K562 (cell line): ENCODE data around the gene SIPA1L2. TPM values are rescaled to one million over a fixed set of nuclear protein-coding genes. Genes with fewer than 3 reads are reported as not detected.

Source experiments
- ATAC-seq: fragments of 200-7000 bp; cut with Tn5 transposase; 3 replicates; pipeline ENCODE4 v1.9.1; 2020; ENCODE audit warnings: moderate library complexity
- BruUV-seq: library from RNA; stranded (reverse); fragments of 400-500 nt; replicated peaks from 2 replicates; lab custom pipeline; 2021; lab: Mats Ljungman, UMichigan
- CTCF ChIA-PET: fragments of 300-600 bp; formaldehyde crosslinking; extraction: SDS; loops from one replicate; lab custom pipeline; 2021; ENCODE audit warnings: low intra/inter-chr PET ratio; lab: Yijun Ruan, JAX
- POLR2A ChIA-PET: fragments of 300-600, 350-650 bp; sonication (Branson Sonifier 250); formaldehyde crosslinking; extraction: SDS; loops from one replicate; lab custom pipeline; 2021; ENCODE audit warnings: antibody characterized with exemption, inconsistent platforms; lab: Yijun Ruan, JAX
- DNase-seq, 4 experiments: peaks; one replicate each; pipeline versions ENCODE4 v3.0.0 to v3.0.0-alpha.2; 2011 to 2018; ENCODE audit warnings: low spot score in 3 of 4, mixed read lengths in 3 of 4; ENCODE audit errors: extremely low read depth in 1 of 4
- FAIRE-seq: peaks from 2 replicates; lab custom pipeline; 2011; peaks lifted over from hg19 to GRCh38; lab: Jason Lieb, UNC
- H2AFZ ChIP-seq: 2 replicates; pipeline ENCODE4 v1.6.0; 2011; ENCODE audit warnings: low read depth, low read length, control low read depth, inconsistent platforms
- H3K27ac ChIP-seq: fragments of 200-600 bp; 3 replicates; pipeline ENCODE4 v1.8.0; 2011; ENCODE audit warnings: low read depth, mild to moderate bottlenecking, control low read depth, inconsistent platforms, low read length, moderate library complexity, mixed read lengths; ENCODE audit errors: extremely low read depth
- H3K27me3 ChIP-seq, 2 experiments: fragments of 300-600 bp in 1 of 2; 2 replicates in 1 of 2; 3 replicates in 1 of 2; pipeline versions ENCODE4 v1.6.0 to v1.8.0; 2011; ENCODE audit warnings: inconsistent platforms in 2 of 2, low read length in 2 of 2, mild to moderate bottlenecking in 1 of 2, mixed read lengths in 1 of 2, moderate library complexity in 1 of 2; ENCODE audit not compliant: control insufficient read depth in 2 of 2, insufficient read depth in 2 of 2
- H3K36me3 ChIP-seq: fragments of 300-600 bp; 3 replicates; pipeline ENCODE4 v1.8.0; 2011; ENCODE audit warnings: mild to moderate bottlenecking, low read length, inconsistent platforms; ENCODE audit not compliant: control insufficient read depth, insufficient read depth
- H3K4me1 ChIP-seq, 2 experiments: fragments of 200-600 bp in 1 of 2; replicated peaks in 1 of 2; 2 replicates in 1 of 2; 3 replicates in 1 of 2; pipeline versions ENCODE4 v1.5.1 to v1.8.0; 2011; ENCODE audit warnings: inconsistent platforms in 2 of 2, low read length in 2 of 2, mild to moderate bottlenecking in 1 of 2, mixed read lengths in 1 of 2, moderate library complexity in 1 of 2; ENCODE audit not compliant: control insufficient read depth in 2 of 2, insufficient read depth in 2 of 2
- H3K4me2 ChIP-seq: 2 replicates; pipeline ENCODE4 v1.6.1; 2011; ENCODE audit warnings: low read length, control low read depth, inconsistent platforms, mixed read lengths; ENCODE audit not compliant: insufficient read depth
- H3K4me3 ChIP-seq: fragments of 200-600 bp; sonication (generic), shearing (Covaris generic); 2 replicates; pipeline ENCODE4 v1.5.1; 2016; ENCODE audit warnings: control low read depth, inconsistent platforms
- H3K79me2 ChIP-seq: fragments of 200-600 bp; 3 replicates; pipeline ENCODE4 v1.8.0; 2011; ENCODE audit warnings: low read length, inconsistent platforms; ENCODE audit not compliant: control insufficient read depth, insufficient read depth
- H3K9ac ChIP-seq, 2 experiments: 2 replicates each; pipeline versions ENCODE4 v1.6.0 to v1.6.1; 2011; ENCODE audit warnings: low read depth in 2 of 2, low read length in 2 of 2, control low read depth in 1 of 2, inconsistent platforms in 1 of 2, mild to moderate bottlenecking in 1 of 2, mixed read lengths in 1 of 2; ENCODE audit not compliant: insufficient read depth in 1 of 2
- H3K9me1 ChIP-seq: one replicate; pipeline ENCODE4 v1.6.0; 2011; ENCODE audit warnings: inconsistent platforms, mild to moderate bottlenecking, low read length, moderate library complexity; ENCODE audit not compliant: control insufficient read depth, insufficient read depth
- H3K9me3 ChIP-seq: replicated peaks from 2 replicates; pipeline ENCODE4 v1.5.1; 2011; ENCODE audit warnings: low read depth, low read length, inconsistent platforms; ENCODE audit not compliant: control insufficient read depth, insufficient read depth
- H4K20me1 ChIP-seq: replicated peaks from 2 replicates; pipeline ENCODE4 v1.6.1; 2011; ENCODE audit warnings: low read length, inconsistent platforms, mixed read lengths; ENCODE audit not compliant: control insufficient read depth, insufficient read depth
- CHAMP1 ChIP-seq: fragments of 450-650 bp; IDR thresholded peaks from 2 replicates; pipeline ENCODE4 v1.6.1; 2016; ENCODE audit warnings: mild to moderate bottlenecking
- NFATC3 ChIP-seq: fragments of 450-650 bp; IDR thresholded peaks from 2 replicates; pipeline ENCODE4 v1.6.1; 2017; ENCODE audit warnings: mild to moderate bottlenecking
- NFIC ChIP-seq: fragments of 450-650 bp; IDR thresholded peaks from 2 replicates; pipeline ENCODE4 v1.6.1; 2017; ENCODE audit warnings: mild to moderate bottlenecking, inconsistent platforms
- RBM15 ChIP-seq: fragments of 200-400 bp; formaldehyde crosslinking; IDR thresholded peaks from 2 replicates; pipeline ENCODE4 v1.6.1; 2018; ENCODE audit warnings: mild to moderate bottlenecking, low read length, moderate library complexity; ENCODE audit not compliant: insufficient read depth
- SREBF1 ChIP-seq: fragments of 150-350 bp; IDR thresholded peaks from 2 replicates; pipeline ENCODE4 v1.6.1; 2014; ENCODE audit warnings: antibody characterized with exemption, low read depth, low read length, borderline replicate concordance
- ZFP1 ChIP-seq: fragments of 450-650 bp; formaldehyde crosslinking; IDR thresholded peaks from 2 replicates; pipeline ENCODE4 v1.4.0; 2020; ENCODE audit warnings: mild to moderate bottlenecking, mixed read lengths
- ZFP30 ChIP-seq: fragments of 250-450 bp; sonication (Bioruptor Pico); IDR thresholded peaks from 2 replicates; pipeline ENCODE4 v1.8.0; 2022; ENCODE audit warnings: moderate library complexity, mild to moderate bottlenecking, inconsistent platforms, borderline replicate concordance
- ZNF121 ChIP-seq: sonication (generic); formaldehyde crosslinking; conservative IDR thresholded peaks from 2 replicates; pipeline ENCODE4 v1.8.0; 2022; ENCODE audit warnings: missing genetic modification reagents
- ZNF239 ChIP-seq: fragments of 250-450 bp; sonication (Bioruptor Pico); IDR thresholded peaks from 2 replicates; pipeline ENCODE4 v1.4.0; 2020; ENCODE audit warnings: mild to moderate bottlenecking
- ZNF3 ChIP-seq: fragments of 250-450 bp; sonication (Bioruptor Pico); IDR thresholded peaks from 2 replicates; pipeline ENCODE4 v1.5.0; 2021; ENCODE audit warnings: mild to moderate bottlenecking, moderate library complexity
- ZNF780A ChIP-seq: fragments of 250-450 bp; sonication (Bioruptor Pico); IDR thresholded peaks from 2 replicates; pipeline ENCODE4 v1.5.0; 2021; ENCODE audit warnings: mild to moderate bottlenecking
- WGBS: fragments of 100-300 bp; shearing (Covaris generic); methylation state at CpG from one replicate; pipeline ENCODE4 v1.1.6; 2016; ENCODE audit warnings: low coverage, mixed read lengths; ENCODE audit not compliant: insufficient coverage; ENCODE audit errors: missing lambda C conversion rate; 5-methylcytosine and 5-hydroxymethylcytosine counted together
- in situ Hi-C: fragments of 300-500 bp; cut with MboI; formaldehyde crosslinking; loops from 4 replicates; pipeline ENCODE4 v1.15.0; 2018; ENCODE audit warnings: inconsistent platforms, mixed read lengths
- intact Hi-C: fragments of 100-400 bp; cut with micrococcal nuclease; formaldehyde crosslinking; loops from 2 replicates; pipeline ENCODE4 v1.14.2; 2022
- polyA plus RNA-seq, 8 experiments: library from polyadenylated mRNA; depleted of rRNA in 4 of 8; stranded (reverse) in 5 of 8; unstranded in 3 of 8; fragments of >200 nt; fragmentation: Nextera tagmentation in 2 of 8; fragmentation: Illumina TruSeq in 1 of 8; extraction: Ambion mirVana in 2 of 8; extraction: Trizol in 1 of 8; gene quantifications; 2 replicates each; pipeline versions ENCODE4 v1.2.1 to v1.2.3, GENCODE V29; 2011 to 2014; ENCODE audit warnings: inconsistent platforms in 1 of 8, missing spikeins in 1 of 8
- total RNA-seq, 7 experiments: library from RNA; depleted of rRNA in 6 of 7; stranded (reverse); fragments of >200 nt in 6 of 7; fragmentation: Illumina TruSeq in 2 of 7; extraction: Trizol in 2 of 7; gene quantifications; 2 replicates each; pipeline versions ENCODE4 v1.2.1 to v1.2.3, GENCODE V29; 2011 to 2021; ENCODE audit warnings: low replicate concordance in 1 of 7

The SIPA1L2 gene
- total and polyA plus RNA-seq, 9 of the 15 experiments (the other 6 are each of a cell fraction or from before 2014, with no cell fraction given), result 0.04 to 0.22 (median 0.06) TPM; not detected in 5

- no TSS peak for BruUV-seq
- WGBS, result 0% methylated on average over 6 of the region's 6 CpGs
Measured at GRCh38 chr1:232589111-232589811, 40.7 kb downstream of the SIPA1L2 start.

More at GRCh38 chr1:232589111-232589811, 40.7 kb downstream of the SIPA1L2 start:
- TF ChIP-seq CHAMP1, result no peak
- no peak for TF ChIP-seq NFIC
- TF ChIP-seq SREBF1, result no peak
- TF ChIP-seq ZNF780A (CRISPR knock-in tag), result no peak
- TF ChIP-seq ZNF121 (CRISPR knock-in tag), result no peak
- TF ChIP-seq ZNF239 (CRISPR knock-in tag), result no peak
- no peak for TF ChIP-seq ZFP30 (CRISPR knock-in tag)
- no peak for TF ChIP-seq NFATC3
- TF ChIP-seq ZFP1 (CRISPR knock-in tag), result no peak
- no peak for TF ChIP-seq ZNF3 (CRISPR knock-in tag)
- no peak for TF ChIP-seq RBM15
- Histone ChIP-seq H3K9me1 (no peaks in the 10 kb centered on the region), H3K36me3 (no peaks in the 10 kb centered on the region), H4K20me1 (no peaks in the 10 kb centered on the region), H3K4me2 (no peak overlapping the region), H3K4me1 (no peaks in the 10 kb centered on the region), H3K79me2 (no peaks in the 10 kb centered on the region), H3K9me3 (no peaks in the 10 kb centered on the region), H2AFZ (no peak overlapping the region), H3K4me3 (no peak overlapping the region), H3K9ac (no peak overlapping the region), H3K27ac (no peak overlapping the region), H3K27me3 (no peaks in the 10 kb centered on the region; a peak in 1 of 5 replicates)
- POLR2A ChIA-PET, result no interaction called here
- intact Hi-C loops (no loop called here), in situ Hi-C loops (no loop called here)
- DNase-seq (no peak), FAIRE-seq (no peak), ATAC-seq (no peak)
- CTCF ChIA-PET, result no interaction called here
